SK-N-SH treated with all-trans-retinoic acid at 6 μM for 48 hours (cell line): ENCODE results near the gene IGF2R.

Experiments
- ARNTL ChIP-seq: fragments of 450-650 bp; formaldehyde crosslinking; IDR thresholded peaks from 2 replicates; pipeline ENCODE4 v1.5.0; 2020; ENCODE audit warnings: low read depth, mild to moderate bottlenecking, moderate library complexity, borderline replicate concordance
- BACH2 ChIP-seq: fragments of 250-450 bp; sonication (Bioruptor Pico); IDR thresholded peaks from 2 replicates; pipeline ENCODE4 v1.9.0; 2021; ENCODE audit warnings: mild to moderate bottlenecking, borderline replicate concordance
- CSDC2 ChIP-seq: fragments of 250-450 bp; sonication (Bioruptor Pico); IDR thresholded peaks from 2 replicates; pipeline ENCODE4 v1.5.0; 2020; ENCODE audit warnings: mild to moderate bottlenecking, moderate library complexity
- GLIS3 ChIP-seq: fragments of 250-450 bp; sonication (Bioruptor Pico); IDR thresholded peaks from 2 replicates; pipeline ENCODE4 v1.5.0; 2020; ENCODE audit warnings: mild to moderate bottlenecking, moderate library complexity
- SNAI2 ChIP-seq: fragments of 250-450 bp; sonication (Bioruptor Pico); IDR thresholded peaks from 2 replicates; pipeline ENCODE4 v1.5.0; 2020; ENCODE audit warnings: mild to moderate bottlenecking, moderate library complexity
- ZFP30 ChIP-seq: fragments of 450-650 bp; formaldehyde crosslinking; IDR thresholded peaks from 2 replicates; pipeline ENCODE4 v1.5.0; 2022; ENCODE audit warnings: mild to moderate bottlenecking, moderate library complexity
- ZNF70 ChIP-seq: fragments of 450-650 bp; formaldehyde crosslinking; IDR thresholded peaks from 2 replicates; pipeline ENCODE4 v1.5.0; 2020; ENCODE audit warnings: mild to moderate bottlenecking, moderate library complexity
- TF ChIP-seq, protein P1 (sequence below): fragments of 250-450 bp; sonication (Bioruptor Pico); IDR thresholded peaks from 2 replicates; pipeline ENCODE4 v1.5.1; 2020; ENCODE audit warnings: low read depth, mild to moderate bottlenecking, moderate library complexity
- TF ChIP-seq, protein P2 (sequence below): fragments of 250-450 bp; sonication (Bioruptor Pico); IDR thresholded peaks from 2 replicates; pipeline ENCODE4 v1.8.0; 2020; ENCODE audit warnings: mild to moderate bottlenecking, moderate library complexity, borderline replicate concordance
- TF ChIP-seq, protein P3 (sequence below): fragments of 250-450 bp; sonication (Bioruptor Pico); IDR thresholded peaks from 2 replicates; pipeline ENCODE4 v1.5.0; 2020; ENCODE audit warnings: mild to moderate bottlenecking, moderate library complexity
- TF ChIP-seq, protein P4 (sequence below): fragments of 250-450 bp; sonication (Bioruptor Pico); IDR thresholded peaks from 2 replicates; pipeline ENCODE4 v1.8.0; 2021; ENCODE audit warnings: low read depth, mild to moderate bottlenecking, moderate library complexity, borderline replicate concordance

DNA sequence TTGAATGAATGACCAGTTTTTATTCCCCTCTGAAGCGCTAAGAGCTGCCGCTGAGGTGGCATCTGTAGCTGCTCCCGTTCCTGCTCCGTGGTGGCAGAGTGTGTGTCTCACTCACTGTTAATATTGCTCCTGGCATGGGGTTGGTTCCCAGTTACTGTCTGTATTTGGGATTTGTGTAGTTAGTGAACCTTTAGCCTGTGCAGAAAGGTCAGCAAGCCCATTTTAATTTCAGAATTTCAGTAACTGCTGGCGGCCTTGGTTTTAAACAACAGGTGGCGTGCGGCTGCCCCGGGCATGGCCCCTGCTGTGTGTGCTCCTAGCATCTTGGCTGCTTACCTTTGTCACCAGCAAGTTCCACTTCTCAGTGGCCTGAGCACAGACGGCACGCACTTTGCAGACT is 98.7 kb downstream of the IGF2R start:
- TF ChIP-seq, protein P1, sequence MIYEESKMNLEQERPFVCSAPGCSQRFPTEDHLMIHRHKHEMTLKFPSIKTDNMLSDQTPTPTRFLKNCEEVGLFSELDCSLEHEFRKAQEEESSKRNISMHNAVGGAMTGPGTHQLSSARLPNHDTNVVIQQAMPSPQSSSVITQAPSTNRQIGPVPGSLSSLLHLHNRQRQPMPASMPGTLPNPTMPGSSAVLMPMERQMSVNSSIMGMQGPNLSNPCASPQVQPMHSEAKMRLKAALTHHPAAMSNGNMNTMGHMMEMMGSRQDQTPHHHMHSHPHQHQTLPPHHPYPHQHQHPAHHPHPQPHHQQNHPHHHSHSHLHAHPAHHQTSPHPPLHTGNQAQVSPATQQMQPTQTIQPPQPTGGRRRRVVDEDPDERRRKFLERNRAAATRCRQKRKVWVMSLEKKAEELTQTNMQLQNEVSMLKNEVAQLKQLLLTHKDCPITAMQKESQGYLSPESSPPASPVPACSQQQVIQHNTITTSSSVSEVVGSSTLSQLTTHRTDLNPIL (CRISPR knock-in tag) = no peak
- TF ChIP-seq ARNTL (CRISPR knock-in tag) (no peak), CSDC2 (CRISPR knock-in tag) (no peak), BACH2 (CRISPR knock-in tag) (no peak), ZNF70 (no peak), ZFP30 (CRISPR knock-in tag) (no peak), GLIS3 (CRISPR knock-in tag) (no peak), SNAI2 (CRISPR knock-in tag) (no peak)
- TF ChIP-seq, protein P2, sequence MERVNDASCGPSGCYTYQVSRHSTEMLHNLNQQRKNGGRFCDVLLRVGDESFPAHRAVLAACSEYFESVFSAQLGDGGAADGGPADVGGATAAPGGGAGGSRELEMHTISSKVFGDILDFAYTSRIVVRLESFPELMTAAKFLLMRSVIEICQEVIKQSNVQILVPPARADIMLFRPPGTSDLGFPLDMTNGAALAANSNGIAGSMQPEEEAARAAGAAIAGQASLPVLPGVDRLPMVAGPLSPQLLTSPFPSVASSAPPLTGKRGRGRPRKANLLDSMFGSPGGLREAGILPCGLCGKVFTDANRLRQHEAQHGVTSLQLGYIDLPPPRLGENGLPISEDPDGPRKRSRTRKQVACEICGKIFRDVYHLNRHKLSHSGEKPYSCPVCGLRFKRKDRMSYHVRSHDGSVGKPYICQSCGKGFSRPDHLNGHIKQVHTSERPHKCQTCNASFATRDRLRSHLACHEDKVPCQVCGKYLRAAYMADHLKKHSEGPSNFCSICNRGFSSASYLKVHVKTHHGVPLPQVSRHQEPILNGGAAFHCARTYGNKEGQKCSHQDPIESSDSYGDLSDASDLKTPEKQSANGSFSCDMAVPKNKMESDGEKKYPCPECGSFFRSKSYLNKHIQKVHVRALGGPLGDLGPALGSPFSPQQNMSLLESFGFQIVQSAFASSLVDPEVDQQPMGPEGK (CRISPR knock-in tag) = no peak
- TF ChIP-seq, protein P3, sequence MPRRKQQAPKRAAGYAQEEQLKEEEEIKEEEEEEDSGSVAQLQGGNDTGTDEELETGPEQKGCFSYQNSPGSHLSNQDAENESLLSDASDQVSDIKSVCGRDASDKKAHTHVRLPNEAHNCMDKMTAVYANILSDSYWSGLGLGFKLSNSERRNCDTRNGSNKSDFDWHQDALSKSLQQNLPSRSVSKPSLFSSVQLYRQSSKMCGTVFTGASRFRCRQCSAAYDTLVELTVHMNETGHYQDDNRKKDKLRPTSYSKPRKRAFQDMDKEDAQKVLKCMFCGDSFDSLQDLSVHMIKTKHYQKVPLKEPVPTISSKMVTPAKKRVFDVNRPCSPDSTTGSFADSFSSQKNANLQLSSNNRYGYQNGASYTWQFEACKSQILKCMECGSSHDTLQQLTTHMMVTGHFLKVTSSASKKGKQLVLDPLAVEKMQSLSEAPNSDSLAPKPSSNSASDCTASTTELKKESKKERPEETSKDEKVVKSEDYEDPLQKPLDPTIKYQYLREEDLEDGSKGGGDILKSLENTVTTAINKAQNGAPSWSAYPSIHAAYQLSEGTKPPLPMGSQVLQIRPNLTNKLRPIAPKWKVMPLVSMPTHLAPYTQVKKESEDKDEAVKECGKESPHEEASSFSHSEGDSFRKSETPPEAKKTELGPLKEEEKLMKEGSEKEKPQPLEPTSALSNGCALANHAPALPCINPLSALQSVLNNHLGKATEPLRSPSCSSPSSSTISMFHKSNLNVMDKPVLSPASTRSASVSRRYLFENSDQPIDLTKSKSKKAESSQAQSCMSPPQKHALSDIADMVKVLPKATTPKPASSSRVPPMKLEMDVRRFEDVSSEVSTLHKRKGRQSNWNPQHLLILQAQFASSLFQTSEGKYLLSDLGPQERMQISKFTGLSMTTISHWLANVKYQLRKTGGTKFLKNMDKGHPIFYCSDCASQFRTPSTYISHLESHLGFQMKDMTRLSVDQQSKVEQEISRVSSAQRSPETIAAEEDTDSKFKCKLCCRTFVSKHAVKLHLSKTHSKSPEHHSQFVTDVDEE (CRISPR knock-in tag) = no peak
- TF ChIP-seq, protein P4, sequence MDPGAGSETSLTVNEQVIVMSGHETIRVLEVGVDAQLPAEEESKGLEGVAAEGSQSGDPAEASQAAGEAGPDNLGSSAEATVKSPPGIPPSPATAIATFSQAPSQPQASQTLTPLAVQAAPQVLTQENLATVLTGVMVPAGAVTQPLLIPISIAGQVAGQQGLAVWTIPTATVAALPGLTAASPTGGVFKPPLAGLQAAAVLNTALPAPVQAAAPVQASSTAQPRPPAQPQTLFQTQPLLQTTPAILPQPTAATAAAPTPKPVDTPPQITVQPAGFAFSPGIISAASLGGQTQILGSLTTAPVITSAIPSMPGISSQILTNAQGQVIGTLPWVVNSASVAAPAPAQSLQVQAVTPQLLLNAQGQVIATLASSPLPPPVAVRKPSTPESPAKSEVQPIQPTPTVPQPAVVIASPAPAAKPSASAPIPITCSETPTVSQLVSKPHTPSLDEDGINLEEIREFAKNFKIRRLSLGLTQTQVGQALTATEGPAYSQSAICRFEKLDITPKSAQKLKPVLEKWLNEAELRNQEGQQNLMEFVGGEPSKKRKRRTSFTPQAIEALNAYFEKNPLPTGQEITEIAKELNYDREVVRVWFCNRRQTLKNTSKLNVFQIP (CRISPR knock-in tag) = no peak
